RWPE2 (cell line): ENCODE measurements around the gene SGF29.
"Not testable (repeated sequence)": the region's sequence is repeated elsewhere in the genome, so short reads cannot be mapped to it uniquely, and the experiment has no call there.

Experiments used
- ATAC-seq: fragments of 200-7000 bp; cut with Tn5 transposase; 3 replicates; pipeline ENCODE4 v1.9.1; 2021; ENCODE audit warnings: low read depth
- DNase-seq: peaks from one replicate; pipeline ENCODE4 v3.0.0-alpha.2; 2020; ENCODE audit warnings: low spot score
- H3K27ac ChIP-seq: fragments of 450-650 bp; 2 replicates; pipeline ENCODE4 v1.5.1; 2017; ENCODE audit warnings: mild to moderate bottlenecking; ENCODE audit not compliant: poor library complexity, severe bottlenecking
- H3K27me3 ChIP-seq: fragments of 250-450 bp; sonication (Bioruptor Pico); 2 replicates; pipeline ENCODE4 v1.5.1; 2021; ENCODE audit warnings: mild to moderate bottlenecking, moderate library complexity; ENCODE audit not compliant: insufficient read depth, poor library complexity, severe bottlenecking
- H3K36me3 ChIP-seq: fragments of 250-450 bp; sonication (Bioruptor Pico); 2 replicates; pipeline ENCODE4 v1.5.1; 2020; ENCODE audit warnings: low read depth, mild to moderate bottlenecking, moderate library complexity
- H3K4me1 ChIP-seq: fragments of 250-450 bp; sonication (Bioruptor Pico); 2 replicates; pipeline ENCODE4 v1.5.1; 2021; ENCODE audit warnings: mild to moderate bottlenecking, moderate library complexity; ENCODE audit not compliant: insufficient read depth, poor library complexity, severe bottlenecking
- H3K4me3 ChIP-seq: fragments of 250-450 bp; sonication (Bioruptor Pico); 2 replicates; pipeline ENCODE4 v1.5.1; 2021; ENCODE audit warnings: mild to moderate bottlenecking, moderate library complexity; ENCODE audit not compliant: severe bottlenecking
- H3K9me3 ChIP-seq: fragments of 250-450 bp; sonication (Bioruptor Pico); 2 replicates; pipeline ENCODE4 v1.5.1; 2021; ENCODE audit warnings: mild to moderate bottlenecking, moderate library complexity; ENCODE audit not compliant: severe bottlenecking
- TF ChIP-seq, protein P1 (sequence below): fragments of 450-650 bp; IDR thresholded peaks from one replicate; pipeline ENCODE4 v1.5.1; 2017; ENCODE audit warnings: mild to moderate bottlenecking, moderate library complexity; ENCODE audit not compliant: poor library complexity, severe bottlenecking

The SGF29 gene

GRCh38 chr16:28556914-28557320 is 3.2 kb downstream of the SGF29 start:
- Histone ChIP-seq H3K27ac (no peak overlapping the region), H3K36me3 (peaks cover 16% of the 10 kb centered on the region), H3K4me3 (no peak overlapping the region), H3K27me3 (no peaks in the 10 kb centered on the region), H3K9me3 (no peaks in the 10 kb centered on the region), H3K4me1 (peaks cover 4% of the 10 kb centered on the region)
- TF ChIP-seq, protein P1, sequence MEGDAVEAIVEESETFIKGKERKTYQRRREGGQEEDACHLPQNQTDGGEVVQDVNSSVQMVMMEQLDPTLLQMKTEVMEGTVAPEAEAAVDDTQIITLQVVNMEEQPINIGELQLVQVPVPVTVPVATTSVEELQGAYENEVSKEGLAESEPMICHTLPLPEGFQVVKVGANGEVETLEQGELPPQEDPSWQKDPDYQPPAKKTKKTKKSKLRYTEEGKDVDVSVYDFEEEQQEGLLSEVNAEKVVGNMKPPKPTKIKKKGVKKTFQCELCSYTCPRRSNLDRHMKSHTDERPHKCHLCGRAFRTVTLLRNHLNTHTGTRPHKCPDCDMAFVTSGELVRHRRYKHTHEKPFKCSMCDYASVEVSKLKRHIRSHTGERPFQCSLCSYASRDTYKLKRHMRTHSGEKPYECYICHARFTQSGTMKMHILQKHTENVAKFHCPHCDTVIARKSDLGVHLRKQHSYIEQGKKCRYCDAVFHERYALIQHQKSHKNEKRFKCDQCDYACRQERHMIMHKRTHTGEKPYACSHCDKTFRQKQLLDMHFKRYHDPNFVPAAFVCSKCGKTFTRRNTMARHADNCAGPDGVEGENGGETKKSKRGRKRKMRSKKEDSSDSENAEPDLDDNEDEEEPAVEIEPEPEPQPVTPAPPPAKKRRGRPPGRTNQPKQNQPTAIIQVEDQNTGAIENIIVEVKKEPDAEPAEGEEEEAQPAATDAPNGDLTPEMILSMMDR: no peak
- ATAC-seq (no peak), DNase-seq (no peak)

DNA sequence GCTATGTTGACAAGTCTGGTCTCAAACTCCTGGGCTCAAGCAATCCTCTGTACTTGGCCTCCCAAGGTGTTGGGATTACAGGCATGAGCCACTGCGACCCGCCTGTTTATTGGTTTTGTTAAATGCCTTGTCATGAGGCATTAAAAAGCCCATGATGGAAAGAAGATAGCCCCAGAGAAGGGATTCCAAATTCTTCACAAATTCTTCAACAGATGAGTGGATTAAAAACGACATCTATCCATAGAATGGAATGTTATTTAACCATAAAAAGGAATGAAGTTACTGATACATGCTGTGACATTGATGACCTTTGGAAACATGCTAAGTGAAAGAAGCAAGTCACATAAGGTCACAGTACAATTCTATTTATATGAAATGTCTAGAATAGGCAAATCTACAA is 4.7 kb downstream of the SGF29 start:
- H3K27ac ChIP-seq: no peak overlapping the region
- H3K9me3 ChIP-seq: no peaks in the 10 kb centered on the region
- no peak for ATAC-seq
- TF ChIP-seq, protein P1: no peak
- no peak for DNase-seq
- H3K4me1 ChIP-seq: peaks cover 1% of the 10 kb centered on the region
- H3K4me3 ChIP-seq: no peak overlapping the region
- H3K36me3 ChIP-seq: peaks cover 16% of the 10 kb centered on the region
- no peaks in the 10 kb centered on the region for H3K27me3 ChIP-seq

GRCh38 chr16:28561557-28562187 is 8.0 kb downstream of the SGF29 start:
- H3K27ac ChIP-seq: no peak overlapping the region
- DNase-seq (no peak), ATAC-seq (no peak)
- H3K4me3 ChIP-seq: no peak overlapping the region
- H3K9me3 ChIP-seq: no peaks in the 10 kb centered on the region
- no peaks in the 10 kb centered on the region for H3K27me3 ChIP-seq
- peaks cover 16% of the 10 kb centered on the region for H3K36me3 ChIP-seq
- no peaks in the 10 kb centered on the region for H3K4me1 ChIP-seq
- TF ChIP-seq, protein P1: no peak

DNA sequence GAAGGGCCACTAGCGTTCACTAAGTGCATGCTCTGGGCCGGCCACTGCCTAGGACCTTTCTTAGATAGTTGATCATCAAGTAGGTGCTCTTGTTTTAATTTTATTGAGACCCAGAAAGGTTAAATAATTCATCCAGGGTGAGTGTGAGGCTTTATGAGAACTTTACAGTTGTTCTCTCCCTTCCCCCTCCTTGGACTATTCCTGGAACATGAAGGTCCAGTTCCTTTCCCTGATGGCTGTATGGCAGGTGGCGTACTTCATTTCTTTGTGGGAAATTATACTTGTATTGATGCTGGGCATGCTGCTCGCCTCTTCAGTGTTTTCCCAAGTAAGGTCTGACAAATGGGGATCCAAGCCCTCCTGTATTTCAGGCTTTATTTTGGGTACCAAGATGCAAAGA is 8.5 kb downstream of the SGF29 start:
- ATAC-seq: no peak
- no peak overlapping the region for H3K4me3 ChIP-seq
- DNase-seq: no peak
- H3K36me3 ChIP-seq: peaks cover 11% of the 10 kb centered on the region
- no peaks in the 10 kb centered on the region for H3K4me1 ChIP-seq
- TF ChIP-seq, protein P1: no peak
- H3K27me3 ChIP-seq: no peaks in the 10 kb centered on the region
- peaks cover 4% of the 10 kb centered on the region for H3K9me3 ChIP-seq
- no peak overlapping the region for H3K27ac ChIP-seq

- H3K27me3 ChIP-seq: no peaks in the 10 kb centered on the region
- peaks cover 6% of the 10 kb centered on the region for H3K36me3 ChIP-seq
- H3K9me3 ChIP-seq: peaks cover 6% of the 10 kb centered on the region
- no peak for DNase-seq
- H3K27ac ChIP-seq: no peak overlapping the region
- H3K4me3 ChIP-seq: no peak overlapping the region
- no peak for ATAC-seq
- no peaks in the 10 kb centered on the region for H3K4me1 ChIP-seq
- TF ChIP-seq, protein P1: no peak
These were observed 9.5 kb downstream of the SGF29 start for GRCh38 chr16:28563218-28563617.

GRCh38 chr16:28566233-28566925 is 12.7 kb downstream of the SGF29 start:
- not testable (repeated sequence) for ATAC-seq

More at GRCh38 chr16:28566233-28566925, 12.7 kb downstream of the SGF29 start:
- not testable (repeated sequence) for H3K36me3 ChIP-seq, H3K4me3 ChIP-seq, H3K27ac ChIP-seq, H3K9me3 ChIP-seq, DNase-seq, H3K27me3 ChIP-seq, H3K4me1 ChIP-seq
